Activated CD8-positive, alpha-beta memory T cell treated with anti-CD3 and anti-CD28 coated beads for 24 hours (primary cell): ENCODE measurements around the gene FAM184A.

Experiments
- DNase-seq: peaks from one replicate; pipeline ENCODE4 v3.0.0-alpha.2; 2020

The FAM184A gene

GRCh38 chr6:119096721-119097565, 18.5 kb upstream of the FAM184A start:
- no peak for DNase-seq

- DNase-seq, result no peak
Observed at GRCh38 chr6:119090256-119090655, 11.8 kb upstream of the FAM184A start.

GRCh38 chr6:119084784-119085183, 6.3 kb upstream of the FAM184A start:
- DNase-seq, result no peak

- DNase-seq, result no peak
Observed at GRCh38 chr6:119083007-119083406, 4.5 kb upstream of the FAM184A start.

- no peak for DNase-seq
Observed at GRCh38 chr6:119079283-119079809, 882 bp upstream of the FAM184A start.

GRCh38 chr6:119077643-119078375, 655 bp downstream of the FAM184A start:
- DNase-seq, result peak; percentile 79

- no peak for DNase-seq
Observed at GRCh38 chr6:119077391-119077642, 1.1 kb downstream of the FAM184A start.

- no peak for DNase-seq
Observed at GRCh38 chr6:119076576-119077390, 1.7 kb downstream of the FAM184A start.

GRCh38 chr6:119076173-119076572, 2.3 kb downstream of the FAM184A start:
- no peak for DNase-seq

- no peak for DNase-seq
Observed at GRCh38 chr6:119075200-119075981, 3.1 kb downstream of the FAM184A start.

- DNase-seq, result no peak
Observed at GRCh38 chr6:119073307-119074051, 5.0 kb downstream of the FAM184A start.

GRCh38 chr6:119071576-119071975, 6.9 kb downstream of the FAM184A start:
- DNase-seq, result no peak

GRCh38 chr6:119067091-119067490, 11.4 kb downstream of the FAM184A start:
- no peak for DNase-seq

GRCh38 chr6:119066517-119066916, 11.9 kb downstream of the FAM184A start:
- no peak for DNase-seq

- DNase-seq, result no peak
Observed at GRCh38 chr6:119065955-119066354, 12.5 kb downstream of the FAM184A start.

- no peak for DNase-seq
Observed at GRCh38 chr6:119065382-119065781, 13.1 kb downstream of the FAM184A start.

- DNase-seq, result no peak
Observed at GRCh38 chr6:119063491-119063890, 15.0 kb downstream of the FAM184A start.

GRCh38 chr6:119061215-119061614, 17.2 kb downstream of the FAM184A start:
- DNase-seq, result no peak

GRCh38 chr6:119060255-119060907, 18.1 kb downstream of the FAM184A start:
- no peak for DNase-seq

- DNase-seq, result no peak
Observed at GRCh38 chr6:119055069-119055468, 23.4 kb downstream of the FAM184A start.

- DNase-seq, result no peak
Observed at GRCh38 chr6:119052987-119053386, 25.5 kb downstream of the FAM184A start.
